HG03457 (cell line): ENCODE data around the gene ZNF281.
A peak's percentile ranks its signal among the peaks of the same experiment; 100 is the strongest.
"Not testable (repeated sequence)": the region's sequence is repeated elsewhere in the genome, so short reads cannot be mapped to it uniquely, and the experiment has no call there.

Source experiments
- ATAC-seq: cut with Tn5 transposase; IDR thresholded peaks from one replicate; pipeline ENCODE4 v1.9.1; 2021; ENCODE audit warnings: moderate number of reproducible peaks; ENCODE audit not compliant: unreplicated experiment

Gene ZNF281, protein sequence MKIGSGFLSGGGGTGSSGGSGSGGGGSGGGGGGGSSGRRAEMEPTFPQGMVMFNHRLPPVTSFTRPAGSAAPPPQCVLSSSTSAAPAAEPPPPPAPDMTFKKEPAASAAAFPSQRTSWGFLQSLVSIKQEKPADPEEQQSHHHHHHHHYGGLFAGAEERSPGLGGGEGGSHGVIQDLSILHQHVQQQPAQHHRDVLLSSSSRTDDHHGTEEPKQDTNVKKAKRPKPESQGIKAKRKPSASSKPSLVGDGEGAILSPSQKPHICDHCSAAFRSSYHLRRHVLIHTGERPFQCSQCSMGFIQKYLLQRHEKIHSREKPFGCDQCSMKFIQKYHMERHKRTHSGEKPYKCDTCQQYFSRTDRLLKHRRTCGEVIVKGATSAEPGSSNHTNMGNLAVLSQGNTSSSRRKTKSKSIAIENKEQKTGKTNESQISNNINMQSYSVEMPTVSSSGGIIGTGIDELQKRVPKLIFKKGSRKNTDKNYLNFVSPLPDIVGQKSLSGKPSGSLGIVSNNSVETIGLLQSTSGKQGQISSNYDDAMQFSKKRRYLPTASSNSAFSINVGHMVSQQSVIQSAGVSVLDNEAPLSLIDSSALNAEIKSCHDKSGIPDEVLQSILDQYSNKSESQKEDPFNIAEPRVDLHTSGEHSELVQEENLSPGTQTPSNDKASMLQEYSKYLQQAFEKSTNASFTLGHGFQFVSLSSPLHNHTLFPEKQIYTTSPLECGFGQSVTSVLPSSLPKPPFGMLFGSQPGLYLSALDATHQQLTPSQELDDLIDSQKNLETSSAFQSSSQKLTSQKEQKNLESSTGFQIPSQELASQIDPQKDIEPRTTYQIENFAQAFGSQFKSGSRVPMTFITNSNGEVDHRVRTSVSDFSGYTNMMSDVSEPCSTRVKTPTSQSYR

DNA sequence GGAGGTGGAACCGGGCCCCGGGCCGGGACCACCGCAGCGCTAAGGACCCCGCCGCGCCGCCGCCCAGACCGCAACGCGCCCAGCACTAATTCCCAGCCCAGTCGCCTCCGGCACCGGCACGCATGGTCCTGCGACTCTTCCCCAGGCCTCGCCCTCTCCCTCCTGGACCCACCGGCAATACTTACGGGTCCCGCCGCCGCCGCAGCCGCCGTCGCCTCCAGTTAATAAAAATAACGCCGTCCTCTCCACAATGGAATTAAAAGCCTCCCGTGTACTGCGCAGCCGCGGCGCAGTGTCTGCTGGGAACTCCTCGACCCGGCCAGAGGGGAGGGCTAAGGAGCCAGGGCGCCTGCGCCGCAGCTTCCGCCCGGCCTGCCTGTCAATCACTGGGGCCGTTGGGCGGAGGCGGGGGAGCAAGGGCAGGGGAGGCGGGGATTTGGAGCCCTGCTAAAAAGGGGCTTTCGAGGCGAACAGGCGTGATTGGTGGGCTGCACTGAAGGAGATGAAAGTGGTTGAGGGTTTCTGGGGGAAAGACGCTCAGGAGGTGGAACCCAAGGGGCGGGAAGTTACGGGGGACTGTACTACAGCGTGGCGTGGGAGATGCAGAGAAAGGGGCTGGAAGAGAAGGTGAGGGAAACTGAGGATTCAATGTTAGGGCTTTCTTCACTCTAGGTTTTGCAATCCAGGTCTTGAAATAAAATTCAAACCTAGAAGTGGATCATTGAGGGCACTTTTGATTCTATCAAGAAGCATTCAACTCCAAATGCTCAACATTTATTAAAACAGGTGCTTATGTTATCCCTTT, at the start of gene ZNF281:
TSS of gene ZNF281 (minus strand) at position 276 of the 805 bp plus-strand sequence. CDS start 331 bp downstream, outside the sequence.
- ATAC-seq = peak; percentile 90

- ATAC-seq = no peak
Observed at GRCh38 chr1:200458780-200459179, 48.9 kb upstream of the ZNF281 start.

- ATAC-seq = no peak
Observed at GRCh38 chr1:200457810-200458209, 48.0 kb upstream of the ZNF281 start.

DNA sequence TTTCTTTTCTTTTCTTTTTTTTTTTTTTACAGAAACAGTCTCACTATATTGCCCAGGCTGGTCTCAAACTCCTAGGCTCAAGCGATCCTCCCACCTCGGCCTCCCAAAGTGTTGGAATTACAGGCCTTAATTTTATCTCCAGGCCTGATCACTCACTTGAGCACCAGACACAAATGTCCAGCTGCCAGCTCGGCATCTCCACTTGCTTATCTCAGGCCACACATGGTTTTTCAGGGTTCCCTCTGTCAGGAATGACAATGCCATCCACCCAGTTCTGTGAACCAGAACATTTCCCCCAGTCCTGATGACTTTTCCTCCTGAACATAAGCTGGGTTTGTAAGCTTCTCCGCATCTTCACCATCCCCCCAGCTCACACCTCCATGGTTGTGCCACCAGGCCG, 44.6 kb upstream of the ZNF281 start:
- no peak for ATAC-seq

- no peak for ATAC-seq
Observed at GRCh38 chr1:200453553-200453905, 43.7 kb upstream of the ZNF281 start.

- no peak for ATAC-seq
Observed at GRCh38 chr1:200452850-200453552, 43.2 kb upstream of the ZNF281 start.

GRCh38 chr1:200448034-200448762, 38.4 kb upstream of the ZNF281 start:
- ATAC-seq = peak; percentile 81

DNA sequence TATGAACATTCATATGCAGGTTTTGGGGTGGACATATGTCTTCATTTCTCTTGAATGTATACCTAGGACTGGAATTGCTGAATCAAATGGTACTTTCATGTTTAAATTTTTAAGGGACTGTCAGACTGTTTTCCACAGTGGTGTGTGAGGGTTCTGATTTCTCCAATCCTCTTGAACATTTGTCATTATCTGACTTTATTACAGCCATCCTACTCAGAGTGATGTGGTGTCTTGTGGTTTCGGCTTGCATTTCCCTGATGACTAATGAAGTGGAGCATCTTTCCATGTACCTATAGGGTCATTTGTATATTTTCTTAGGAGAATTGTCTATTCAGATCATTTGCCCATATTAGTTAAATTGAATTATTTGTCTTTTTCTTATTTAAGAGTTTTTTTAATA, 35.4 kb upstream of the ZNF281 start:
- no peak for ATAC-seq

GRCh38 chr1:200444478-200444877, 34.6 kb upstream of the ZNF281 start:
- no peak for ATAC-seq

GRCh38 chr1:200443860-200444259, 34.0 kb upstream of the ZNF281 start:
- ATAC-seq = no peak

DNA sequence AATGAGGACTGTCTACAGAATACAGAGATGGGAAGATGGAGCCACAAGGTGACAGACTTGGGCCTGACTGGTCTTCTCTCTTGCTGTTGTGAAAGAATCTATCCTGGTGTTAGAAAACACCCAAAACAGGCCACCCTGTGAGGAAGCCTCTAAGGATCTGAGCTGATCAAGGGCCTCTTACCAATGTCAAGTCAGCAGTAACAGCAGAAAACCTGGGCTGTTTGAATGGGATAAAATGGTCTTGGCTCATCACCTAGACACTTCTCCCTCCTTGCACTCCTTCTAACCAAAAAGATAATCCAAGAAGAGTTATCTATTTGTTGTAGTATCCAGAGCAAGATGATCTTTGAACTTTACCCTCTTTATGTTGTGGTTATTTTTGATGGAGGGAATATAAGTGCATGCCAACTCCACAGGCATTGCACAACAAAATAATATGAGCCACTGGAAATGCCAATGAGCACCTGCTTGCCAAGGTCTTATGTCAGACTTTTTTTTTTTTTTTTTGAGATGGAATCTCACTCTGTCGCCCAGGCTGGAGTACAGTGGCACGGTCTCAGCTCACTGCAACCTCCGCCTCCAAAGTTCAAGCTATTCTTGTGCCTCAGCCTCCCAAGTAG, 32.8 kb upstream of the ZNF281 start:
- no peak for ATAC-seq

DNA sequence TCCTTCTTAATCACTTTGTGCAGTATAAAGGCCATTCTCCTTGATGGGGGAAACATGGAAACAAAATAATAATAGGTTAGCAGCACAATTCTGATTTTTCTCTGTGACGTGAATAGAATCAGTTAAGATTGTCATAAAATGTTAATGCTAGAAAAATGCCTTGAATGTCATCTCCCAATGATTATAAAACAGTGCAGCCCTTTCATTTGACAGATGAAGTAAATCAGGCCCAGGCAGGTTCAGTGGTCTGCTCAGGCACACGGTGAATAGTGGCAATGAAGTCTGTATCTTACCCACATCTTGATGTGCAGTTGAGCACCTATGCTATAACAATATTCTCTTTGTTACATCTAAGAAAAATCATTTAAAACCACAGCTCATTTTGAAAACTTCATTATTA, 32.2 kb upstream of the ZNF281 start:
- no peak for ATAC-seq

DNA sequence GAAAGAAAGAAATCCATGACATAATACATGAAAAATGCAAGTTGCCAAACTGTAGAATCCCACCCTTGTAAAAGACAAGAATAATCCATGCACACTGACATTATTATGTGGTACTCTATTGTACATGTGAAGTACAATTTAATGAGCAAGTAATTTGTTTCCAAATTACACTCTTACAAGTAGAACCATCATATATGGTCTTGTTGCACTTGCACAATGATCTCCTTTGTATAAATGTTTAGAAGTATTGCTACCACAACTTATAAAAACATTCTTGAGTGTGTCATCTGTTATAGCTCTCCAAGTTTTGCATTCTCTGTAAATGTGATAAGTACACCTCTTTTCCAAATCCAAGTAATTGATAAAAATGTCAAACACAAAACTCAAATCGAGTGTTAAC, 29.1 kb upstream of the ZNF281 start:
- no peak for ATAC-seq

DNA sequence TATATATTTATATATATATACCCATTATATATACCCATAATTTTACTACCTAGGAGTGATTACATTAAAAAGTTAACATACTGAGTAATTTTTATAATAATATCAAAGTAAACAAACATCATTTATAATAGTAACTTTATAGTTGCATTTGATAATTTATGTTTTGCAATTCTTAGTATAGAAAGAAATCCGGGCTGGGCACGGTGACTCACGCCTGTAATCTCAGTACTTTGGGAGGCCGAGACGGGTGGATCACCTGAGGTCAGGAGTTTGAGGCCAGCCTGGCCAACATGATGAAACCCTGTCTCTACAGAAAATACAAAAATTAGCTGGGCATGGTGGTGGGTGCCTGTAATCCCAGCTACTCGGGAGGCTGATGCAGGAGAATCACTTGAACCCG, 28.6 kb upstream of the ZNF281 start:
- ATAC-seq = not testable (repeated sequence)

DNA sequence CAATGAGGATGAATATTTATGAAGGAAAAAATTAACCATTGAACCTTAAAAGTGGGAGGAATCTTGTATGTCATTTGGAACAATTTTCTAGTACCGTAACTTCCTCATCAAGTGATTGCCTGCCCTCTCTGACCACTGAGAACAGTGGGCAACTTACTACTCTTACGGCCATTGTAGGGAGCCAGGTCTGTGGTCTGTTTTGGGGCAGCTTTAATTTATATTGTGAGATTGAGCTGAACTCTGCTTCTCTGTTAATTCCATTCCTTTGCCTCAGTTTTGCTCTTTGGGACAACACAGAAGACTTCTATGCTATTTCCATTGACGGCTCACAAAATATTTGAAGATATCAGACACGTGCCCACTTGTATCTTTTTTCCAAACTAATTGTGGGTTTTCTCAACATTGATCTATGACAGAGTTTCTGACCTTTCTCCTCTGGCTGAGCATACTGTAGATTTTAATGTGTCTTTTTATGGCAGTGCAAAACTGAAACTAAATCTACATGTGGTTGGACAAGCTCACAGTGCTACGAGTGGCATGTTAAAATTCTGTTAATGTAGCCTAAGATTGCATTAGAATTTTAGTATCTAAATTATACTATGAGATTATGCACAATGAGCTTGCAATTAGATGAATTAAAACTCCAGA, 27.8 kb upstream of the ZNF281 start:
- peak; percentile 70 for ATAC-seq

- no peak for ATAC-seq
Observed at GRCh38 chr1:200437088-200437487, 27.3 kb upstream of the ZNF281 start.

GRCh38 chr1:200436436-200436835, 26.6 kb upstream of the ZNF281 start:
- no peak for ATAC-seq

GRCh38 chr1:200435200-200435780, 25.5 kb upstream of the ZNF281 start:
- ATAC-seq = no peak

GRCh38 chr1:200433586-200433985, 23.8 kb upstream of the ZNF281 start:
- ATAC-seq = no peak
